HepG2 (cell line): Measurements from ENCODE around the gene EFS. TPM values are rescaled to one million over a fixed set of nuclear protein-coding genes. Genes with fewer than 3 reads are reported as not detected.
A peak's percentile ranks its signal among the peaks of the same experiment; 100 is the strongest.

Experiments
- AKAP8 ChIP-seq: sonication (generic); formaldehyde crosslinking; IDR thresholded peaks from 2 replicates; pipeline ENCODE4 v1.5.1; 2020; ENCODE audit warnings: mild to moderate bottlenecking, missing genetic modification reagents
- BORCS8-MEF2B ChIP-seq: sonication (generic); formaldehyde crosslinking; IDR thresholded peaks from 2 replicates; pipeline ENCODE4 v1.8.0; 2022; ENCODE audit warnings: mild to moderate bottlenecking, missing genetic modification reagents
- CEBPZ ChIP-seq: IDR thresholded peaks from 2 replicates; pipeline ENCODE4 v1.6.1; 2012; ENCODE audit warnings: low read length, improper control_type of control experiment
- CENPX ChIP-seq: sonication (generic); formaldehyde crosslinking; IDR thresholded peaks from 2 replicates; pipeline ENCODE4 v1.9.0; 2021; ENCODE audit warnings: mild to moderate bottlenecking, missing genetic modification reagents, moderate library complexity
- EP300 ChIP-seq, 3 experiments: sonication (generic) in 1 of 3; formaldehyde crosslinking in 1 of 3; IDR thresholded peaks; 2 replicates each; pipeline versions ENCODE4 v1.5.1 to v1.6.1; 2011 to 2020; ENCODE audit warnings: low read depth in 2 of 3, low read length in 2 of 3, borderline replicate concordance in 1 of 3, improper control_type of control experiment in 1 of 3, mild to moderate bottlenecking in 1 of 3, missing genetic modification reagents in 1 of 3, moderate library complexity in 1 of 3
- HES4 ChIP-seq: sonication (generic); formaldehyde crosslinking; IDR thresholded peaks from 2 replicates; pipeline ENCODE4 v1.9.0; 2021; ENCODE audit warnings: mild to moderate bottlenecking, missing genetic modification reagents, borderline replicate concordance
- MAX ChIP-seq: IDR thresholded peaks from 2 replicates; pipeline ENCODE4 v1.6.1; 2012; ENCODE audit warnings: inconsistent platforms
- POGZ ChIP-seq: sonication (generic); formaldehyde crosslinking; IDR thresholded peaks from 2 replicates; pipeline ENCODE4 v1.4.0; 2020; ENCODE audit warnings: mild to moderate bottlenecking, missing genetic modification reagents
- RBAK ChIP-seq: sonication (generic); formaldehyde crosslinking; IDR thresholded peaks from 2 replicates; pipeline ENCODE4 v1.5.1; 2020; ENCODE audit warnings: mild to moderate bottlenecking, missing genetic modification reagents
- SMC3 ChIP-seq: IDR thresholded peaks from 2 replicates; pipeline ENCODE4 v1.6.1; 2011; ENCODE audit warnings: low read length, improper control_type of control experiment
- SMYD3 ChIP-seq: sonication (generic); formaldehyde crosslinking; IDR thresholded peaks from 2 replicates; pipeline ENCODE4 v1.8.1; 2023; ENCODE audit warnings: mild to moderate bottlenecking, missing genetic modification reagents
- SRF ChIP-seq: IDR thresholded peaks from 2 replicates; pipeline ENCODE4 v1.6.1; 2011; ENCODE audit warnings: mild to moderate bottlenecking, low read depth, low read length, moderate library complexity
- TAF1 ChIP-seq: sonication (generic); formaldehyde crosslinking; IDR thresholded peaks from 2 replicates; pipeline ENCODE4 v1.4.0; 2020; ENCODE audit warnings: missing genetic modification reagents
- TOPORS ChIP-seq: sonication (generic); formaldehyde crosslinking; IDR thresholded peaks from 2 replicates; pipeline ENCODE4 v1.8.0; 2023; ENCODE audit warnings: mild to moderate bottlenecking, missing genetic modification reagents
- ZNF280D ChIP-seq: sonication (generic); formaldehyde crosslinking; IDR thresholded peaks from 2 replicates; pipeline ENCODE4 v1.5.1; 2020; ENCODE audit warnings: mild to moderate bottlenecking, missing genetic modification reagents
- ZNF468 ChIP-seq: sonication (generic); formaldehyde crosslinking; IDR thresholded peaks from 2 replicates; pipeline ENCODE4 v1.8.0; 2022; ENCODE audit warnings: mild to moderate bottlenecking, moderate library complexity, missing genetic modification reagents
- ZNF703 ChIP-seq: sonication (generic); formaldehyde crosslinking; IDR thresholded peaks from 2 replicates; pipeline ENCODE4 v1.5.1; 2020; ENCODE audit warnings: missing genetic modification reagents, mild to moderate bottlenecking, moderate library complexity, borderline replicate concordance
- ZNF713 ChIP-seq: sonication (generic); formaldehyde crosslinking; IDR thresholded peaks from 2 replicates; pipeline ENCODE4 v1.4.0; 2020; ENCODE audit warnings: mild to moderate bottlenecking, missing genetic modification reagents
- ZNF775 ChIP-seq: sonication (generic); formaldehyde crosslinking; IDR thresholded peaks from 2 replicates; pipeline ENCODE4 v1.4.0; 2020; ENCODE audit warnings: missing genetic modification reagents, mild to moderate bottlenecking, moderate library complexity, borderline replicate concordance
- ZNF784 ChIP-seq: sonication (generic); formaldehyde crosslinking; IDR thresholded peaks from 2 replicates; pipeline ENCODE4 v1.5.1; 2020; ENCODE audit warnings: missing genetic modification reagents, mild to moderate bottlenecking, borderline replicate concordance
- ZNF792 ChIP-seq: IDR thresholded peaks from 2 replicates; pipeline ENCODE4 v1.6.1; 2016
- polyA plus RNA-seq, 8 experiments: library from polyadenylated mRNA; depleted of rRNA in 3 of 8; stranded (reverse) in 7 of 8; unstranded in 1 of 8; fragments of >200 nt; fragmentation: Illumina TruSeq in 4 of 8; extraction: Trizol in 4 of 8; gene quantifications; 2 replicates each; pipeline versions ENCODE4 v1.2.1 to v1.2.3, GENCODE V29; 2011 to 2016; ENCODE audit warnings: low read depth in 4 of 8, missing spikeins in 1 of 8, mixed read lengths in 1 of 8; ENCODE audit not compliant: insufficient read depth in 1 of 8
- total RNA-seq, 5 experiments: library from RNA; depleted of rRNA; stranded (reverse); fragments of >200 nt; fragmentation: Illumina TruSeq; extraction: Trizol; gene quantifications; 2 replicates each; pipeline ENCODE4 v1.2.3, GENCODE V29; 2016; ENCODE audit warnings: low read depth in 1 of 5

EFS gene
- total and polyA plus RNA-seq, 2 of the 13 experiments (the other 11 are each of a cell fraction or from before 2014, with no cell fraction given) = not detected

- TF ChIP-seq CEBPZ = no peak
- no peak; the same call in 1 of the 2 replicates for TF ChIP-seq AKAP8 (CRISPR knock-in tag)
- TF ChIP-seq ZNF784 = peak; percentile 61; the same call in 1 of the 2 replicates
- no peak for TF ChIP-seq MAX
- TF ChIP-seq CENPX (CRISPR knock-in tag) = no peak
- peak; percentile 94 for TF ChIP-seq TAF1 (CRISPR knock-in tag)
- TF ChIP-seq POGZ (CRISPR knock-in tag) = peak; percentile 98
- peak; percentile 71; the same call in 1 of the 2 replicates for TF ChIP-seq HES4 (CRISPR knock-in tag)
- peak; percentile 77 for TF ChIP-seq ZNF775 (CRISPR knock-in tag)
- TF ChIP-seq ZNF713 (CRISPR knock-in tag) = peak; percentile 99
- TF ChIP-seq EP300 (IDR thresholded peaks at IDR 0.05; ENCODE audit: low read depth in 2 of 2, low read length in 2 of 2) = peak; percentile 69 to 85
- peak; percentile 56 for TF ChIP-seq EP300 (CRISPR knock-in tag; IDR thresholded peaks at IDR 0.05; ENCODE audit: borderline replicate concordance)
- no peak for TF ChIP-seq ZNF703
- peak; percentile 81; the same call in 1 of the 2 replicates for TF ChIP-seq TOPORS
- TF ChIP-seq SMYD3 = peak; percentile 94
- TF ChIP-seq RBAK (CRISPR knock-in tag) = peak; percentile 73; the same call in 1 of the 2 replicates
- TF ChIP-seq SMC3 = peak; percentile 14; the same call in 1 of the 2 replicates
- no peak for TF ChIP-seq ZNF468
- TF ChIP-seq SRF = peak; percentile 88
- TF ChIP-seq ZNF792 (CRISPR knock-in tag) = peak; percentile 99
- TF ChIP-seq ZNF280D (CRISPR knock-in tag) = peak; percentile 91
- peak; percentile 98 for TF ChIP-seq BORCS8-MEF2B (CRISPR knock-in tag)
Measured at GRCh38 chr14:23306412-23307145, 58.4 kb downstream of the EFS start, which contains the start of gene BCL2L2 (continued).
